Subcutaneous adipose tissue (tissue), 4 donors: Measurements from ENCODE around the gene ANTKMT. TPM values are rescaled to one million over a fixed set of nuclear protein-coding genes. Genes with fewer than 3 reads are reported as not detected.

Source experiments
- CTCF ChIP-seq: fragments of 450-650 bp; IDR thresholded peaks from one replicate; pipeline ENCODE4 v1.5.1; 2016; ENCODE audit warnings: low read depth, mild to moderate bottlenecking, control low read depth, antibody characterized with exemption, moderate library complexity
- total RNA-seq, 4 donors: library from RNA; depleted of rRNA; stranded (reverse); fragments of >200 nt; gene quantifications; one replicate each; pipeline ENCODE4 v1.1.0, GENCODE V29; 2016

ANTKMT gene
- total RNA-seq, 4 donors from 2014 or later: 12.6 to 55.6 (median 23.7) TPM

GRCh38 chr16:695355-696089 lies 25.4 kb upstream of the ANTKMT start:
- no peak for TF ChIP-seq CTCF

GRCh38 chr16:698911-699671 lies 21.9 kb upstream of the ANTKMT start:
- TF ChIP-seq CTCF: no peak

- no peak for TF ChIP-seq CTCF
Observed at GRCh38 chr16:700684-701584, 20.0 kb upstream of the ANTKMT start.

- no peak for TF ChIP-seq CTCF
Observed at GRCh38 chr16:702341-702740, 18.6 kb upstream of the ANTKMT start.

- TF ChIP-seq CTCF: no peak
Observed at GRCh38 chr16:703406-703805, 17.5 kb upstream of the ANTKMT start.

GRCh38 chr16:704047-704446 lies 16.9 kb upstream of the ANTKMT start:
- no peak for TF ChIP-seq CTCF
